Measurements from ENCODE around the gene PNPT1.
"Not testable (repeated sequence)": the region's sequence is repeated elsewhere in the genome, so short reads cannot be mapped to it uniquely, and the experiment has no call there.

Gene PNPT1

GRCh38 chr2:55596795-55597194, 96.8 kb downstream of the PNPT1 start:
- DNase-seq (ENCODE audit: low spot score): not testable (repeated sequence)

GRCh38 chr2:55595536-55595935, 98.1 kb downstream of the PNPT1 start:
- no peak for DNase-seq (ENCODE audit: low spot score)

GRCh38 chr2:55592130-55592529, 101.5 kb downstream of the PNPT1 start:
- no peak for DNase-seq (ENCODE audit: low spot score)

GRCh38 chr2:55590810-55591440, 102.7 kb downstream of the PNPT1 start:
- peak; percentile 55 for DNase-seq (ENCODE audit: low spot score)

GRCh38 chr2:55585451-55586080, 108.1 kb downstream of the PNPT1 start:
- DNase-seq (ENCODE audit: low spot score): no peak

Measured in putamen (tissue), 1 donor.